ENCODE measurements around the gene PXMP2.
"Not testable (repeated sequence)": the region's sequence is repeated elsewhere in the genome, so short reads cannot be mapped to it uniquely, and the experiment has no call there.

Gene PXMP2

DNA sequence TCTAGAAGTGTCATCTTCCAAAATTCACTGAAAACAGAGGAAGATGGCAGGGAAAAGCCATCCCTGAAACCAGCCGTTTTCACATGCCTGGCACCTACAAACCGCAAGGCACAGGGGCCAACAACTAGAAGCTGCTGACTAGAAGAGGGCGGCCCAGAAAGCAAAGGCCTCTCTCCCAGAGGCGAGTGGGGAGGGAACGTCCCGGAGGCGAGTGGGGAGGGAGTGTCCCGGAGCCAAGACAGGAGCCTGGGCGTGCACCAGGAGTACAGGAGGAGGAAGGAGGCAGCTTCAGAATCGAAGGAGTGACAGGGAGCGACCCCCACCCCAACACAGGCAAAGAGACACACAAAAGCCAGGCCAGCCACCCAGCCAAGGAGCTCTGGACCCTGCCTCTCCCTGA, 53.3 kb downstream of the PXMP2 start:
- Histone ChIP-seq H2AFZ (ENCODE audit: low read depth, low read length) (no peak overlapping the region), H3K4me1 (ENCODE audit: insufficient read depth, low read length) (no peaks in the 10 kb centered on the region), H3K4me3 (ENCODE audit: low read length) (no peak overlapping the region), H3K9me3 (ENCODE audit: low read length) (peaks cover 2% of the 10 kb centered on the region), H3K36me3 (ENCODE audit: insufficient read depth, low read length) (peaks cover 86% of the 10 kb centered on the region), H3K27me3 (ENCODE audit: insufficient read depth, low read length) (no peaks in the 10 kb centered on the region)

DNA sequence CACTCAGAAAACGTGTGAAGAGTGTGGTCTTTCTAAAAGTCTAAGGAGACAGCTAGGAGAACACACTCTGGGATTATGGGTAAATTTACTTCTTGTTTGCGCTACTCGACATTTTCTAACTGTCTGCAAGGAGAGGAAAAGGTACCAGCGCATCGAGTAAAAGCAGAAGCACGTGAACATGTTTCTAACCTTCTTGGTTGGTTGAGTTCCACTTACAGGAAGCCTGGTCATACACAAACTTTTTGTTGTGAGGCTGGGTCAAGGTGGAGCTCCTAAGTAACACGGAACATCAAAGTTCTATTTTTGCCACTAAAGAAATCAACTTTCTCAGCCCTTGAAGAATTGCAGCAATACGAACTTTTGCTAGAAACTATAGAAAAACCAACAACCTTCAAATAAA, 54.2 kb downstream of the PXMP2 start:
- H3K4me3 ChIP-seq (ENCODE audit: low read length), result no peak overlapping the region
- no peaks in the 10 kb centered on the region for H3K27me3 ChIP-seq (ENCODE audit: insufficient read depth, low read length)
- H3K9me3 ChIP-seq (ENCODE audit: low read length), result peaks cover 2% of the 10 kb centered on the region
- H3K4me1 ChIP-seq (ENCODE audit: insufficient read depth, low read length), result no peaks in the 10 kb centered on the region
- peaks cover 84% of the 10 kb centered on the region for H3K36me3 ChIP-seq (ENCODE audit: insufficient read depth, low read length)
- H2AFZ ChIP-seq (ENCODE audit: low read depth, low read length), result no peak overlapping the region

DNA sequence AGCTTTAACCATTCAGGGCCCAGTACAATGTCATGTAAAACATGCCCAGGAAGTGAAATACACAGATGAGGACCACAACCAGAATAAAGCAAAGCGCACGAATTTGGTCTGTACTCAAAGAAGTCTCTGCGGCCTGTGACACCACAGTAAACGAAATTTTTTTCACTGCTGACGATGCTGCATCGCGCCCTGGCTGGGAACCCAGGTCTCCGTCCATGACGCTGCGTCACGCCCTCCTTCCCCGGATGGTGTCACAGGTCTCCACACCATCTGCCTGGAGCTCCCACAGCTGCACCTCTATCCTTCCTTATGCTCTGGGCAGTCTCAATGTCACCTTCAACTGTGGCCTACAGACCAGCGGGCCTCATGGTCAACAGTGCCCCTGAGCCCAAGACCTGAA, 56.4 kb downstream of the PXMP2 start:
- Histone ChIP-seq H3K4me1 (ENCODE audit: insufficient read depth, low read length) (no peaks in the 10 kb centered on the region), H3K27me3 (ENCODE audit: insufficient read depth, low read length) (no peaks in the 10 kb centered on the region), H3K4me3 (ENCODE audit: low read length) (no peak overlapping the region), H2AFZ (ENCODE audit: low read depth, low read length) (no peak overlapping the region), H3K9me3 (ENCODE audit: low read length) (peaks cover 2% of the 10 kb centered on the region), H3K36me3 (ENCODE audit: insufficient read depth, low read length) (peaks cover 88% of the 10 kb centered on the region)

DNA sequence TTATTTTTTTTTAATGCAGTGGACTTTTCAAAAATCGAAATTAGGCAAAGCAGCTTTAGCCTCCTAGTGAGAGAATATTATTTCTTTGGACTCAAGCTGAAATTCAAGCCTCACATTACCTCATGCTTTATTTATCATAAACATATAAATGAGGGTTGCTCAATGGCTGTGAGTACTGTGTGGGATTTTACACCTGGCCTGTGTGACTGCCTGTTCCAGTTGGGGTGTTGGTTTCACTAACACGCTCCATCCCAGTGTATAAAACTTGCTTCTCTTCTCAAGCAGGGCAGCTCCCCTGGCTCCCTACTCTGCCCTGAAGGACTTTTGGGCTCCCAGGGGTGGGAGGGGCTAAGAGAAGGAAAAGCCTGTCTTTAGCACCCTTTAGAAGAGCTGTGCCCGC, 59.2 kb downstream of the PXMP2 start:
- H2AFZ ChIP-seq (ENCODE audit: low read depth, low read length), result no peak overlapping the region
- peaks cover 81% of the 10 kb centered on the region for H3K36me3 ChIP-seq (ENCODE audit: insufficient read depth, low read length)
- no peaks in the 10 kb centered on the region for H3K27me3 ChIP-seq (ENCODE audit: insufficient read depth, low read length)
- peaks cover 2% of the 10 kb centered on the region for H3K9me3 ChIP-seq (ENCODE audit: low read length)
- no peak overlapping the region for H3K4me3 ChIP-seq (ENCODE audit: low read length)
- H3K4me1 ChIP-seq (ENCODE audit: insufficient read depth, low read length), result no peaks in the 10 kb centered on the region

DNA sequence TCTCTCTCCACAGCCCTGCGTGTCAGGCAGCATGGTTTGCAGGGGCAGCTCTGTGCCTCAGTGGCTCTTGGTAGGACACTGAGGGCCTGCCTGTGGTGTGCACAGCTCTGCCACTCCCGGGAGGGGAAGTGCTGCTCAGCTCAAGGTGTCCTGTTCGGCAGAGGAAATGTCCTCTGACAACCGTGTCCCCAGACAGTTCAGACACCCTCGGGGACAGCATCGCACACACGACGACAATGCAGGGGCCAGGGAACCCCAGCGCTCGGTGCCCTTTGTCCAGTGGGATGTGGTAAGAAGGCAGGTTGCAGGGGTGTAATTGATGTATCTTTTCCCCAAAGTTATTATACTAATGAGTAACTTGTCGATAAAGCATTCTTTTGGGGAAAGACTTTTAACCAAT, 60.0 kb downstream of the PXMP2 start:
- no peaks in the 10 kb centered on the region for H3K4me1 ChIP-seq (ENCODE audit: insufficient read depth, low read length)
- no peak overlapping the region for H3K4me3 ChIP-seq (ENCODE audit: low read length)
- H3K27me3 ChIP-seq (ENCODE audit: insufficient read depth, low read length), result no peaks in the 10 kb centered on the region
- H3K9me3 ChIP-seq (ENCODE audit: low read length), result peaks cover 2% of the 10 kb centered on the region
- H2AFZ ChIP-seq (ENCODE audit: low read depth, low read length), result no peak overlapping the region
- H3K36me3 ChIP-seq (ENCODE audit: insufficient read depth, low read length), result peaks cover 81% of the 10 kb centered on the region

DNA sequence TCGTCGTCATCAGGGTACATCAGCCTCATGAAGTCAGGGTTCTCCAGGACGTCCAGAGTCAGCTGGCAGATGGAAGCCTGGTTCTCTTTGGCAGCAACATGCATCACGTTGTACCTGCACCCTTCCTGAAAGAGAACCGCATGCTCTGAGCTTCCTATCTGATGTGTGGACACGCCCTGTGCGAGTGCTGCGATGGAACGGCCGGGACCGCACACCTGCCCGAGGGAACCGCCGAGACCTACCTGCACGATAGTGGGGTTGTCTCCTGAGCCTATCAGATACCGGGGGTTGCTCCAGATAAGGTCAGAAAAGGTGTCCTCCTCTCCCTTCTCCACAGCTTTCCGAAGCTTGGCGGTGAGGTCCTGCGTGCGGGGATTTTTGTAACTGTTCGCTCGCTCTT, 60.5 kb downstream of the PXMP2 start:
- Histone ChIP-seq H3K9me3 (ENCODE audit: low read length) (peaks cover 2% of the 10 kb centered on the region), H3K4me3 (ENCODE audit: low read length) (no peak overlapping the region), H3K36me3 (ENCODE audit: insufficient read depth, low read length) (peaks cover 80% of the 10 kb centered on the region), H2AFZ (ENCODE audit: low read depth, low read length) (no peak overlapping the region), H3K27me3 (ENCODE audit: insufficient read depth, low read length) (no peaks in the 10 kb centered on the region), H3K4me1 (ENCODE audit: insufficient read depth, low read length) (no peaks in the 10 kb centered on the region)

DNA sequence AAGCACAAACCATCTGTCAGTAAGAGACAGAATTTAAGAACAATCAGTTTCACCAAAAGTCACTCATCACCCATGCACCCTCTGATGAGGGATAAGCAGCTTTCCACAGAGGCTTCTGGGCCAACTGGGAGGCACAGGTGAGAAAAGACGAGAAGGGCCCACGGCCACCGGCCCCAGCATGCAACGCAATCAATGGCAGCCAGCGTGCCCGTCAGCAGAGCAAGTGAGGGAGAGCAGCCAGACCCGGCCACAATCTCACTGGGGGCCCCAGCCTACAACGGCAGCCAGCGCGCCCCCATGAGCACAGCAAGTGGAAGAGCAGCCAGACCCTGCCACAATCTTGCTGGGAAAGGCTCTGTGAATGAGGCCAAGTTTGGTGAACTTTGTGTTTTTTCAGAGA, 60.9 kb downstream of the PXMP2 start:
- no peak overlapping the region for H3K4me3 ChIP-seq (ENCODE audit: low read length)
- H3K36me3 ChIP-seq (ENCODE audit: insufficient read depth, low read length), result peaks cover 81% of the 10 kb centered on the region
- H3K9me3 ChIP-seq (ENCODE audit: low read length), result peaks cover 6% of the 10 kb centered on the region
- H3K27me3 ChIP-seq (ENCODE audit: insufficient read depth, low read length), result no peaks in the 10 kb centered on the region
- H2AFZ ChIP-seq (ENCODE audit: low read depth, low read length), result no peak overlapping the region
- no peaks in the 10 kb centered on the region for H3K4me1 ChIP-seq (ENCODE audit: insufficient read depth, low read length)

DNA sequence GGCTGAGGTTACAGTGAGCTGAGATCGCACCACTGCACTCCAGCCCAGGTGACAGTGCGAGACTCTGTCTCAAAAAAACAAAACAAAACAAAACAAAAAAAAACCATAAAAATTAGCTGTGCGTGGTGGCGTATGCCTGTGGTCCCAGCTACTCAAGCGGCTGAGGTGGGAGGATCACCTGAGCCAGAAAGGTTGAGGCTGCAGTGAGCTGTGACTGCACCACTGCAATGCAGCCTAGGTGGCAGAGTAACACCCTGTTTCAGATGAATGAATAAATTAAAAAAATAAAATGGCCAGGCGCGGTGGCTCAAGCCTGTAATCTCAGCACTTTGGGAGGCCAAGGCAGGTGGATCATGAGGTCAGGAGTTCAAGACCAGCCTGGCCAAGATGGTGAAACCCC, 66.3 kb downstream of the PXMP2 start:
- H2AFZ ChIP-seq (ENCODE audit: low read depth, low read length), result not testable (repeated sequence)

DNA sequence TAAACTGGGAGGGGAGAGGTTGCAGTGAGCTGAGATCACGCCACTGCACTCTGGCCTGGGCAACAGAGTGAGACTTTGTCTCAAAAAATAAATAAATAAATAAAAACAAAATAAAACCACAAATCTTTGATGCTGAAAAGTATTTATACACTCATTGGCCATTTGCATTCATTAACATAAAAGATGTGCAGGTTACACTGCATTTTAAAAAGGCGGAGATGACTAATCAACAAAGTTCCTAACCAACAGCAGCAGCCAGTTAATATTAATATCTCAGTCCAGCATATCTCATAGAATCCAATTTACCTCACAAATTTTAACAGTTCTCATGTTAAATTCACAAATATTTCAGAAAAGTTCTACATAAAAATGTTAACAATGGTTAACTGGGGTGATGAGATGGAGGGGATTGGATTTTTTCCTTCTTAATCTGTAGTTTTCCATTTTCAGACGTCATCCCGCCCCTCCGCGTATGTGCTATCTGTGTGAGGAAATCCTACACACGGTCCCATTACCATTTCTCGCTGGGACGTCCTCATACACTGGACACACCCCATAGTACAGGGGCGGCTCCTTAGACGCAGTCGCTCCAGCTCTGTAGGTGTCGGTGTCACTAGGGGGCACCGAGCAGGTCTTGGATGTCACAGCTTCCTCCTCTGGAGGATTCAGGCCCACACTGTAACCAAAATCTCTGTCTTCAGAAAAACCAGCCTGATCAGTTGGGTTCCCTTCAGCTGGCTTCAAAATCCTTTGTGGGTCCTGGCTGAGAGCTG, 67.0 kb downstream of the PXMP2 start:
- Histone ChIP-seq H3K36me3 (ENCODE audit: insufficient read depth, low read length) (peaks cover 65% of the 10 kb centered on the region), H2AFZ (ENCODE audit: low read depth, low read length) (no peak overlapping the region), H3K9me3 (ENCODE audit: low read length) (peaks cover 7% of the 10 kb centered on the region), H3K4me1 (ENCODE audit: insufficient read depth, low read length) (no peaks in the 10 kb centered on the region), H3K27me3 (ENCODE audit: insufficient read depth, low read length) (no peaks in the 10 kb centered on the region), H3K4me3 (ENCODE audit: low read length) (no peak overlapping the region)

More for the DNA sequence above, 66.3 kb downstream of the PXMP2 start:
- not testable (repeated sequence) for H3K4me3 ChIP-seq (ENCODE audit: low read length); H3K9me3 ChIP-seq (ENCODE audit: low read length); H3K27me3 ChIP-seq (ENCODE audit: insufficient read depth, low read length); H3K4me1 ChIP-seq (ENCODE audit: insufficient read depth, low read length)
- peaks cover 67% of the 10 kb centered on the region for H3K36me3 ChIP-seq (ENCODE audit: insufficient read depth, low read length)
